Measurements from ENCODE around the gene BSCL2. TPM values are rescaled to one million over a fixed set of nuclear protein-coding genes. Genes with fewer than 3 reads are reported as not detected.
"Not testable (repeated sequence)": the region's sequence is repeated elsewhere in the genome, so short reads cannot be mapped to it uniquely, and the experiment has no call there.

BSCL2 gene
- total and polyA plus RNA-seq, 7 donors: 18.0 to 72.3 (median 46.8) TPM

DNA sequence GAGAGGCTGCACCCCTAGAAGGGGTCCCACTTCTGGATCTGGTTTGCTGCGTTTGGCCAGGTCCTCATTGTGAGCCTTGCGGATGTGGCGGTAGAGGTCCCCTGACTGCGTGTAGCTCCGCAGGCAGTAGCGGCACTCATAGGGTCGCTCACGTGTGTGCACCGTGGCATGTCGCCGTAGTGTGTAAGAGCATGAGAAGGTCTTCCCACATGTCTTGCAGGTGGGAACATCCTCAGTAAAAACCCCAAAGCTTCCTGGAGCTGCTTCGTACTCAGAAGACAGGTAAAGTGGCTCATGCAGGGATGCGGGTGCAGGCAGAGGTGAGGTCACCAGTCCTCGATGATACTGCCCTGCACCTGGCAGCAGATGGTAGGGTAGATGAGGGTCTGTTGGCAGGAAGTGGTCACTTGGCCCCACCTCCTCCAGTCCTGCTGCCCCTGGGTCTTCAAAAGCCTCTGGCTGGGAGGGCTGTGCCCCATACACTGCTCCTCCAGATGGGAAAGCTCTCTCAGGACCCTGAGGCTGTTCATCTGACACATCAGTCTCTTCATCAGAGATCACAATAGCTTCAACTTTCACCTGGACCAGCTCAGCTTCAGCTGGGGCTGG lies 45.1 kb upstream of the BSCL2 start:
- H3K4me1 ChIP-seq: peaks cover 0 to 38% (median 18%) of the 10 kb centered on the region in 4 donors
- no peaks in the 10 kb centered on the region for H3K9me3 ChIP-seq
- intact Hi-C loops (cut with DNase I): loop anchor here (2.0 kb wide), 1 partner anchor 23 kb away; the partner anchor contains the start of gene TTC9C
- no peak for DNase-seq
- 94 to 96% methylated on average over 14 of the region's 14 CpGs for WGBS, 2 donors
- H3K4me3 ChIP-seq: no peak overlapping the region
- TF ChIP-seq POLR2AphosphoS5 (IDR thresholded peaks at IDR 0.05): no peak
- no peak for TF ChIP-seq EP300 (IDR thresholded peaks at IDR 0.05)
- TF ChIP-seq, protein P1, sequence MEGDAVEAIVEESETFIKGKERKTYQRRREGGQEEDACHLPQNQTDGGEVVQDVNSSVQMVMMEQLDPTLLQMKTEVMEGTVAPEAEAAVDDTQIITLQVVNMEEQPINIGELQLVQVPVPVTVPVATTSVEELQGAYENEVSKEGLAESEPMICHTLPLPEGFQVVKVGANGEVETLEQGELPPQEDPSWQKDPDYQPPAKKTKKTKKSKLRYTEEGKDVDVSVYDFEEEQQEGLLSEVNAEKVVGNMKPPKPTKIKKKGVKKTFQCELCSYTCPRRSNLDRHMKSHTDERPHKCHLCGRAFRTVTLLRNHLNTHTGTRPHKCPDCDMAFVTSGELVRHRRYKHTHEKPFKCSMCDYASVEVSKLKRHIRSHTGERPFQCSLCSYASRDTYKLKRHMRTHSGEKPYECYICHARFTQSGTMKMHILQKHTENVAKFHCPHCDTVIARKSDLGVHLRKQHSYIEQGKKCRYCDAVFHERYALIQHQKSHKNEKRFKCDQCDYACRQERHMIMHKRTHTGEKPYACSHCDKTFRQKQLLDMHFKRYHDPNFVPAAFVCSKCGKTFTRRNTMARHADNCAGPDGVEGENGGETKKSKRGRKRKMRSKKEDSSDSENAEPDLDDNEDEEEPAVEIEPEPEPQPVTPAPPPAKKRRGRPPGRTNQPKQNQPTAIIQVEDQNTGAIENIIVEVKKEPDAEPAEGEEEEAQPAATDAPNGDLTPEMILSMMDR (IDR thresholded peaks at IDR 0.05): no peak
- no peak for TF ChIP-seq POLR2A (IDR thresholded peaks at IDR 0.05)
- H3K27ac ChIP-seq: no peak overlapping the region
- H3K36me3 ChIP-seq: peaks cover 0 to 22% (median 4%) of the 10 kb centered on the region in 4 donors
- no peaks in the 10 kb centered on the region for H3K27me3 ChIP-seq

DNA sequence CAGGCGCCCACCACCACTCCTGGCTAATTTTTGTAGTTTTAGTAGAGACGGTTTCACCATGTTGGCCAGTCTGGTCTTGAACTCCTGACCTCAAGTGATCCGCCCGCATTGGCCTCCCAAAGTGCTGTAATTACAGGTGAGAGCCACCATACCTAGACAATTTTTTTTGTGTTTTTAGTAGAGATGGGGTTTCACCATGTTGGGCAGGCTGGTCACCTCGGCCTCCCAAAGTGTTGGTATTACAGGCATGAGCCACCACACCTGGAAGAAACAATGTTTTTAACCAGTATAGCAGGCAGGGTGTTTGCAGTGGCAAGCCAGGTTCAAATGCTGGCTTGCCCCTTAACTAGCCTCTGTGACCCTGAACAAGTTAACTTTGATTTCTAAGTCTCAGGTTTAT lies 42.7 kb upstream of the BSCL2 start:
- H3K27ac ChIP-seq; intact Hi-C loops (cut with DNase I); H3K9me3 ChIP-seq; H3K27me3 ChIP-seq; H3K4me3 ChIP-seq: not testable (repeated sequence)
- H3K36me3 ChIP-seq: peaks cover 0 to 22% (median 4%) of the 10 kb centered on the region in 4 donors
- peaks cover 0 to 38% (median 18%) of the 10 kb centered on the region in 4 donors for H3K4me1 ChIP-seq
- WGBS, 2 donors: 96 to 97% methylated on average over 5 of the region's 5 CpGs
- DNase-seq: peak; percentile 28

DNA sequence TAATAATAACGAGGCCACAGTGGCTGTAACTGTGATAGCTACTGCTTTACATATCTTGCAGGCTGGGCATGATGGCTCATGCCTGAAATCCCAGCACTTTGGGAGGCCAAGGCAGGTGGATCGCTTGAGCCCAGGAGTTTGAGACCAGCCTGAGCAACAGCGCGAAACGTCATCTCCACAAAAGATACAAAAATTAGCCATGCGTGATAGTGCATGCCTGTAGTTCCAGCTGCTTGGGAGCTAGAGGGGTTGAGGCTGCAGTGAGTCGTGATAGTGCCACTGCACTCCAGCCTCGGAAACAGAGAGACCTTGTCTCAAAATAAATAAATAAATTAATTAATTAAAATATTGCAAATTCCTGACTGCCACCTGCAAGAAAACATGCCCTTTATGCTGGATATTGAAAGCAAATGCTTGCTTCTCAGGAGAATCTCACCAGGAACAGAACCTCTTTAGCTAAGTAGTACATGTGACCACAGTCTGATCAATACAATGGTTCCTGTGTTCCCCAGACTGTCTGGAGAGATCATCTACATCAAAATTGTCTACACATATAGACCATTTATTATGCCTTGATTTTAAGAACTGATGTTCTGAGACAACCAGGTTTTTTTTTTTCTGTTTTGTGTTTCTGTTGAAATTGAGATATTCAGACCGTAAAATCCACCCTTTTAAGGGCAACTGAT lies 40.4 kb upstream of the BSCL2 start:
- 89% methylated on average over 9 of the region's 9 CpGs for WGBS, 2 donors
- Histone ChIP-seq H3K27me3 (no peaks in the 10 kb centered on the region), H3K4me1 (peaks cover 0 to 21% (median 5%) of the 10 kb centered on the region in 4 donors), H3K36me3 (peaks cover 0 to 18% (median 2%) of the 10 kb centered on the region in 4 donors), H3K4me3 (no peak overlapping the region), H3K9me3 (no peaks in the 10 kb centered on the region), H3K27ac (no peak overlapping the region)
- intact Hi-C loops (cut with DNase I): no loop called here
- no peak for DNase-seq
- no peak for TF ChIP-seq POLR2AphosphoS5 (IDR thresholded peaks at IDR 0.05)
- no peak for TF ChIP-seq EP300 (IDR thresholded peaks at IDR 0.05)
- TF ChIP-seq POLR2A (IDR thresholded peaks at IDR 0.05): no peak
- TF ChIP-seq, protein P1 (IDR thresholded peaks at IDR 0.05): no peak

- Histone ChIP-seq H3K4me1 (peaks cover 0 to 7% (median 0%) of the 10 kb centered on the region in 4 donors), H3K9me3 (no peaks in the 10 kb centered on the region), H3K4me3 (no peak overlapping the region), H3K27ac (no peak overlapping the region), H3K36me3 (peaks cover 9 to 92% (median 42%) of the 10 kb centered on the region in 4 donors), H3K27me3 (no peaks in the 10 kb centered on the region)
- no peak for DNase-seq
- intact Hi-C loops (cut with DNase I): no loop called here
- TF ChIP-seq POLR2AphosphoS5 (IDR thresholded peaks at IDR 0.05): no peak
Observed at GRCh38 chr11:62737196-62737595, 30.0 kb upstream of the BSCL2 start.

- no peak for DNase-seq
- Histone ChIP-seq H3K27ac (no peak overlapping the region), H3K36me3 (peaks cover 0 to 56% (median 18%) of the 10 kb centered on the region in 4 donors), H3K27me3 (no peaks in the 10 kb centered on the region), H3K4me1 (peaks cover 0 to 34% (median 24%) of the 10 kb centered on the region in 4 donors), H3K4me3 (no peak overlapping the region), H3K9me3 (no peaks in the 10 kb centered on the region)
- intact Hi-C loops (cut with DNase I): no loop called here
- TF ChIP-seq POLR2AphosphoS5 (IDR thresholded peaks at IDR 0.05): no peak
- no peak for TF ChIP-seq EP300 (IDR thresholded peaks at IDR 0.05)
- 74 to 88% methylated on average over 2 of the region's 2 CpGs for WGBS, 2 donors
Observed at GRCh38 chr11:62732830-62733229, 25.6 kb upstream of the BSCL2 start.

GRCh38 chr11:62730076-62730475 lies 22.9 kb upstream of the BSCL2 start:
- intact Hi-C loops (cut with DNase I); H3K27me3 ChIP-seq; H3K9me3 ChIP-seq; DNase-seq: not testable (repeated sequence)
- 76 to 89% methylated on average over 14 of the region's 14 CpGs for WGBS, 2 donors
- Histone ChIP-seq H3K36me3 (peaks cover 0 to 28% (median 6%) of the 10 kb centered on the region in 4 donors), H3K27ac (peak overlapping the region in 3 of 4 donors; percentile 96 to 97 (median 97)), H3K4me3 (peak overlapping the region in 1 of 4 donors; percentile 98), H3K4me1 (peaks cover 0 to 46% (median 36%) of the 10 kb centered on the region in 4 donors)

Measured in sigmoid colon (tissue), 7 donors.